Stomach smooth muscle (tissue), 2 donors: ENCODE measurements around the gene ADAMTSL1.

ENCODE experiments used
- H3K27ac ChIP-seq: one replicate; pipeline ENCODE4 v1.7.0; 2013; ENCODE audit warnings: mild to moderate bottlenecking, low read length, inconsistent platforms
- H3K27me3 ChIP-seq, 2 donors: one replicate each; pipeline ENCODE4 v1.7.0; 2013; ENCODE audit warnings: low read length in 2 of 2; ENCODE audit not compliant: insufficient read depth in 2 of 2, control insufficient read depth in 1 of 2
- H3K36me3 ChIP-seq, 2 donors: one replicate each; pipeline ENCODE4 v1.7.0; 2013; ENCODE audit warnings: low read length in 2 of 2; ENCODE audit not compliant: control insufficient read depth in 2 of 2, insufficient read depth in 2 of 2
- H3K4me1 ChIP-seq: one replicate; pipeline ENCODE4 v1.7.0; 2013; ENCODE audit warnings: low read length; ENCODE audit not compliant: control insufficient read depth, insufficient read depth
- H3K4me3 ChIP-seq, 2 donors: one replicate each; pipeline ENCODE4 v1.7.0; 2013; ENCODE audit warnings: low read length in 2 of 2
- H3K9ac ChIP-seq, 2 donors: one replicate each; pipeline ENCODE4 v1.7.0; 2013; ENCODE audit warnings: low read length in 2 of 2, mild to moderate bottlenecking in 1 of 2
- H3K9me3 ChIP-seq, 2 donors: one replicate each; pipeline ENCODE4 v1.7.0; 2013; ENCODE audit warnings: low read length in 2 of 2; ENCODE audit not compliant: control insufficient read depth in 2 of 2
- donor health status: healthy.
- donor health status: Pancreatic carcinoma.

ADAMTSL1 gene

DNA sequence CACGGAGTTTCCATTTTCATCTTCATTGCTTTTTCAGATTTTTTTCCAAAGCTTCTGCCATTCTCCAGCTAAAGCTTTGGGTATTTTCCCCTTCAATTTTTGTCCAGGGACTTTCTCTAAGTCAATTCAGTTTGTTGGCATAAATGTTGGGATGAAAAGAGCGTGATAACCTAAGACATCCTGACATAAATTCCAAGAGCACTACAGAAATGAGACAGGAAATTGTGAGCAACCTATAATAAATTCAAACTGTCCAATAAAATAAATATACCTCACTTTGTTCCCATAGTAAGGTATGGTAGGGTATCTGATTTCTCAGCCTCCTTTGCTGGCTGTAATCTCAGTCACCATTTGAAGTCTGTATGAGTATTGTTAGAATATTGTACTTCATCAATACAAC lies 8.4 kb downstream of the ADAMTSL1 start:
- Histone ChIP-seq H3K27ac (no peak overlapping the region), H3K27me3 (no peaks in the 10 kb centered on the region), H3K9me3 (no peaks in the 10 kb centered on the region), H3K36me3 (no peaks in the 10 kb centered on the region), H3K4me3 (no peak overlapping the region), H3K9ac (no peak overlapping the region), H3K4me1 (peaks cover 10% of the 10 kb centered on the region)

DNA sequence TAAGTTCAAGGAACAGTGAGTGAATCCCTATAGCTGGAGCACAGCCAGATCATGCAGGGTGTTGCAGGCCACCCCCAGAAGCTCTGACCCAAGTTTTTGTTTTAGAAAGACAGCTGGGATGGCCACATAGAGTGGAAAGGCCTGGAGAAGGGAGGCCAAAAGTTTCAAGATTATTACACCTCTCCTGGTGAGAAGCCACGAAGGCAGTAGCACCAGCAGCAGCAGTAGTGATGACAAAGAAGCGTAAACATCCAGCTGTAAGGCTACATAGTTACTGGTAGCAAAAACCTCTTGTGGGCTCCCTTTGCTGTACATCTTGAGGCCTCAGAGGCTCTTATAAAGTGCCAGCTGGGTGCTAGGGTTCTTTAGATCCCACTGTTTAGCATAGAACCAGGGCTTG lies 11.8 kb downstream of the ADAMTSL1 start:
- H3K9ac ChIP-seq = no peak overlapping the region
- no peaks in the 10 kb centered on the region for H3K36me3 ChIP-seq
- no peaks in the 10 kb centered on the region for H3K27me3 ChIP-seq
- H3K27ac ChIP-seq = no peak overlapping the region
- no peaks in the 10 kb centered on the region for H3K9me3 ChIP-seq
- H3K4me1 ChIP-seq = peaks cover 10% of the 10 kb centered on the region
- H3K4me3 ChIP-seq = no peak overlapping the region

DNA sequence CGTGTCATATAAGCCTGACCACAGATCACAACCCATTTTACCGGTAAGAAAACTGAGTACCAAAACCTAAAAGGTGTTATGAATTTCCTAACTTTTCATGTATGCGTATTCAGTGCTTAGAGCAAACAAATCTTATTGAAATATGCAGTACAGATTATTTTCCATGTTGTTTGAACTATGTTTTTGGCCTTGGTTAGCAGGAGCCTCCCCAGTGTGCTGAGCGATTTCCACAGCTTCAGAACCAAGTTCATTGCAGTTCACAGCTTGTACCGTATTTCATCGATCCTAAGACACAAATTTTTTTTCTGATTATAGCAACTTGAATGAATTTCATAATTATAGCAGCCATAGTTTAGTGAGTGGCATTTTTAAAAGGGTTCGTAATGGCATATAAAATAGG lies 13.7 kb downstream of the ADAMTSL1 start:
- no peak overlapping the region for H3K9ac ChIP-seq
- H3K4me1 ChIP-seq = peaks cover 10% of the 10 kb centered on the region
- no peak overlapping the region for H3K4me3 ChIP-seq
- H3K27me3 ChIP-seq = no peaks in the 10 kb centered on the region
- no peaks in the 10 kb centered on the region for H3K36me3 ChIP-seq
- no peak overlapping the region for H3K27ac ChIP-seq
- no peaks in the 10 kb centered on the region for H3K9me3 ChIP-seq

DNA sequence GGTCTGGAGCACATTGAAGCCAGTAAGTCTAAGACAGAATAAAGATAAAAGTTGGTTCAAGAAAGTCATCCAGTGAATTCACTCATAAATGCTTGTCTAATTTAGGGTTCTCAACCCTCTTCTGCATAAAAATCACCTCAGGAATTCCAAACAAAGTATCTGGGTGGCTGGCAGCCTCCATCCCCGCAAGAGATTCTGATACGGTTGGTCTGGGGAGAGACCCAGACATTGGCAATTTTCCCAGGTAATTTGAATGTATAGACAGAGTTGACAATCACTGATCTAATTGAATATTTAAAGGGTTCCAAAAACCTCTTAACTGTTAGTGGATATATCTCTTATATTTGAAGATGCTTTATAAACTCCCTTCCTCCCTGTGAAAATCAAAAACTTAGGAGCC lies 14.9 kb downstream of the ADAMTSL1 start:
- Histone ChIP-seq H3K9ac (no peak overlapping the region), H3K27me3 (no peaks in the 10 kb centered on the region), H3K9me3 (no peaks in the 10 kb centered on the region), H3K4me1 (peaks cover 12% of the 10 kb centered on the region), H3K4me3 (no peak overlapping the region), H3K36me3 (no peaks in the 10 kb centered on the region), H3K27ac (no peak overlapping the region)

DNA sequence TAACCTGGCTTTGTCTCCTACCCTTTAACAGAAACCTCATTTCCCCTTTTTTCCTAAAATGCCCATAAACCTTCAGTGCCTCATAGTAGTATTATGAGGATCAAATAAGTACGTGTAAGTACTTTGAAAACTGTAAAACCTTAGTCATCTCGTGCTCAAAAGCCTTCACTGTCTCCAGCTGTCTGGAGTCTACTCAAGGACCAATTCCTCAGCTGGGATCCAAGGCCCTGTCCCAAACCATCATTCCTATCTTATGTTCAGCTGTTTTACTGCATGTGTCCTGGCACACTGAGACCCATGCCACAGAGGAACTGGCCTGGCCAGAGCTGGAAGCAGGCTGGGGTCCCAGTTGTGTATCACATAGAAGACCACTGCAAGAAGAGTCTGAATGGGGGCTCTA lies 15.9 kb downstream of the ADAMTSL1 start:
- peaks cover 8% of the 10 kb centered on the region for H3K4me1 ChIP-seq
- no peaks in the 10 kb centered on the region for H3K27me3 ChIP-seq
- no peaks in the 10 kb centered on the region for H3K36me3 ChIP-seq
- H3K9me3 ChIP-seq = no peaks in the 10 kb centered on the region
- no peak overlapping the region for H3K27ac ChIP-seq
- no peak overlapping the region for H3K9ac ChIP-seq
- H3K4me3 ChIP-seq = no peak overlapping the region

DNA sequence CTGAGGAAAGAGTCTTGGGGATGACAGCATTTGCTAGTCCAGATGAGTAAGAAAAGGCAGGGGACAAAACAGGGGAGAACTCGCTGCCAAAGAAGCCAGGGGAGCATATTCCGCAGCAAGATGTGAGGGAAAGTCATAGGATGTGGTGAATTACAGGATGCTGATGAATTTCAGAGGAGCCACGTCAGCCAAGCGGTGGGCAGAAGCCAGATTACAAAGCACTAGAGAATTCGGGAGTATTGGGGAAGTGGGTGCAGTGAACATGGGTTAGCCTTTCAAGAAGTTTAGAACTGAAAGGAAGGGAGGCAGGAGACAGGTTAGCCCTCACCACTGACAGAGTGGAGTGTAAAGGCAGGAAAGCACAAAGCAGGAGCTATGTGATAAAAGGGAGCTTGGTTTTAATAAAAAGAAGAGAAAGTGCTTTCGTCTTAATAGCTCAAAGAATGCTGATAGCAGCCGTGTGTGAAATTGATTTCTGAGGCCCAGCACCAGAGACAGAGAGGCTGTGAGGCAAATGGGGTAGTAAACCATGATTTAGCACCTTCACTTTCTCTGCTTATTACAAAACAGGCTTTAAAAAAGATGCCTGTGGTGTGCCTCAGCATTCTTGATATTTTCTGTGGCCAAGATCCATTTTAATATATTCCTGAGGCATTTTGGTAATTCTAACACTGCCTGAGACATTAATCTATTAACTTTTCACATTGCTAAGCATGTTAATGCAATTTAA lies 16.9 kb downstream of the ADAMTSL1 start:
- Histone ChIP-seq H3K9me3 (no peaks in the 10 kb centered on the region), H3K27me3 (no peaks in the 10 kb centered on the region), H3K4me1 (peaks cover 3% of the 10 kb centered on the region), H3K4me3 (peak overlapping the region; percentile 5 to 44), H3K36me3 (no peaks in the 10 kb centered on the region), H3K27ac (no peak overlapping the region), H3K9ac (peak overlapping the region in 1 of 2 donors; percentile 22)

DNA sequence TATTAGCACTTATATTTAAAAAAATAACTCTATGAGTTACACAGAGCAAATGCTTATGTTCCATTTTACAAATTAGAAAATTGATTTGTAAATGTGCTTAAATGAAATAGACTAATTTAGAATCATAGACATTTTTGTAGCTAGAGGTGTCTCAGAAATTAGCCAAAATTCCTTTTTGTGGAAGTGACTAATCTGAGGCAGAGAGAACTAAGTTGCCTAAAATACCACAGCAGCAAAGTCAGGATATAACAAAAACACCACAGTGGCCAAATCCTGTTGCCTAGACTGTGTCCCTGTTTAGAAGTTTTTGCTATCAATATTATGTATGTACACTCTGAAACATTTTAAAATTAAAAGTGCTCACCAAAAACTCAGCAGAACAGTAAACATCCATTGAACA lies 18.7 kb downstream of the ADAMTSL1 start:
- Histone ChIP-seq H3K36me3 (no peaks in the 10 kb centered on the region), H3K9ac (no peak overlapping the region), H3K9me3 (no peaks in the 10 kb centered on the region), H3K4me3 (no peak overlapping the region), H3K27me3 (no peaks in the 10 kb centered on the region), H3K4me1 (peaks cover 10% of the 10 kb centered on the region), H3K27ac (no peak overlapping the region)

DNA sequence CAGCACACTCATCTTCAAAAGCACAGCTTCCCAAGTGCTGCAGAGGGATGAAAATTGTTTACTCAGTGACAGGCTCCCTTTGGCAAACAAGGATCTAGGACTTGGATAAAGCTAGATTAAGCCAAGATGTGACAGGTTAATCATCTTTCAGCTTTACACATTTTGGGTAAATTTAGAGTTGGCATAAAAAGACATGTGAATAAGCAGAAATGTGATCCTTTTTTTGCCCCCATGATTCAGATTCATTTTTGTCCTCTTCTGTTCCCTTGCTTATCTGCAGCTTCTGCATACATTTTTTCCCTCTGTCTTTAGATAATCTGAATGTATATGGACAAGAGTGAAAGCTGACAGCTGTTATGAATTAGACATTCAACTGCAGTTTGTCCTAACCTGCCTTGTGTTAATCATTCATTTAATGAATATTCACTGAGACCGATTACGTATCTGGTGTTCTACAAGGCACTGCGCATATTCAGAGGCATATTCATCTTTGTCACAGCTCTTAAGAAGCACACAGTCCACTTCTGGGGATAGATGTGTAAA lies 19.6 kb downstream of the ADAMTSL1 start:
- H3K9me3 ChIP-seq = no peaks in the 10 kb centered on the region
- no peaks in the 10 kb centered on the region for H3K27me3 ChIP-seq
- H3K36me3 ChIP-seq = no peaks in the 10 kb centered on the region
- H3K4me3 ChIP-seq = no peak overlapping the region
- H3K27ac ChIP-seq = no peak overlapping the region
- H3K9ac ChIP-seq = no peak overlapping the region
- peaks cover 10% of the 10 kb centered on the region for H3K4me1 ChIP-seq

DNA sequence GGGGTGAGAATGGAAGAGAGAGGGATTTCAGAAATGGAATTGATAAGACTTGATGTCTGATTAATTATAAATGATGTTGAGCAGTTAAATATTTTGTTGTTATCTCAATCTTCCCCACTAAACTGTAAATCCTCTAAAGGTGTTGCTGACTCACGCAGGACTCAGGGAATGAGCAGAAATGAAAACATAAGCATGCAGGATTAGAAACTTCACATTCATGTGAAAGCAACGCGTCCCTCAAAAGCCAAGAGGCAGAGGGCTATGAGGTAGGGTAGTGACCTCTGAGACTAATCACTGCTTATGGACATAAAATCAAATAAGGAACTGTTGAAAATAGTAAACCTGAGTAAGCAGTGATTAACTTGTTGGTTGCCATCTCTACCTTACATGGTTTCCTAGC lies 21.1 kb downstream of the ADAMTSL1 start:
- Histone ChIP-seq H3K27me3 (no peaks in the 10 kb centered on the region), H3K9me3 (no peaks in the 10 kb centered on the region), H3K36me3 (no peaks in the 10 kb centered on the region), H3K9ac (no peak overlapping the region), H3K4me3 (no peak overlapping the region), H3K27ac (no peak overlapping the region), H3K4me1 (peaks cover 13% of the 10 kb centered on the region)

DNA sequence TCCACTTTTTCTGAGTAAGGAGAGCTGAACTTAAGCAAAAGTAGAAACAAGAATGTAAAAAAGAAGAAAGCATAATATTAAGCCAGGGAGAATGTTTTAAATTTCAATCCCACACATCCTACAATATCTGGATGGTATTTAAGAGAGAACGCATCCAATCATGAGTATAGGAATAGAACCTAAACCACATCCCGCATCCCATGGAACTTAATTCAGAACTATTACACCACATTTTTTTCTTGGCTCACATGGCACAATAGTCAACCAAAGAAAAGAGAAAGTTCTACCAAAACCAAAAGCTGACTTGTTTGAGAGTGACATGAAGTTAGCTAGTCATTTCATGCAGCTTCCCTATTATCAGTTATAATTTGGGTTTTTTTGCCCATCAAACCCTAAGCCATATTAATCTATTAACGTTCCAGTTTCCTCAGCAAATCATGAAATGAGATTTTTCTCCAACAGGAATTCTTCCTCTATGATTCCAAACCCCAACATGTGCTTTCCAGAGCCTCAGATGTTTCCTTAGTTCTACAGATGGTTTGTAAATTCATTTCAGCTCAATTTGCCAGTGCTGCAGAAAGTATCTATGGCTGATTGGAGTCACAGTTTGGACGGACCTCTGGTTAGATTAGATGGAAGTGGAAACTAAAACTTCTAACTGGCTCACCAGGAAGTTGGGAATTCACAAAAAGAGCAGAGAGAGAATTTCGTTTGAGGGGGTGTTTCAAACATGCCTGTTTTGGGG lies 22.5 kb downstream of the ADAMTSL1 start:
- Histone ChIP-seq H3K27me3 (no peaks in the 10 kb centered on the region), H3K27ac (no peak overlapping the region), H3K9ac (no peak overlapping the region), H3K4me3 (no peak overlapping the region), H3K36me3 (no peaks in the 10 kb centered on the region), H3K4me1 (peaks cover 13% of the 10 kb centered on the region), H3K9me3 (no peaks in the 10 kb centered on the region)

DNA sequence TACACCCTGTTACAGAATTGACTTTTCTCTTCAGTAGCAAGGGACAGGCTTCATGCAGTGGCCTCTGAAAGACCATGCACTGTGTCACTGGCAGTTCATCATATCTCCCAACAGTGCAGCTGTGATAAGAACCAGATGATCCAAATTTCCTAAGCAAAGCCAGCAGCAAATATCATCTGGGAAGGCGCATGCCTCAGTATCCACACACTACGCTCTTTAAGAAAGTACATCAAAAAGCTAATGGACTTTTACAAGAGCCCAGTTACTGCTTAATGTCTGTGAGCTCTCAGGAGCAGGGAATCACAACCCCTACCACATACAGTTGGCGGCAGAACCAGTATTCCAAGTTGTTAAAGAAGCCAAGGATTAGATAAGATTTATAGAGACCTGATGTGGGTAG lies 25.1 kb downstream of the ADAMTSL1 start:
- no peaks in the 10 kb centered on the region for H3K9me3 ChIP-seq
- H3K9ac ChIP-seq = no peak overlapping the region
- no peak overlapping the region for H3K4me3 ChIP-seq
- H3K27me3 ChIP-seq = no peaks in the 10 kb centered on the region
- no peaks in the 10 kb centered on the region for H3K36me3 ChIP-seq
- H3K4me1 ChIP-seq = peaks cover 10% of the 10 kb centered on the region
- peak overlapping the region; percentile 25 for H3K27ac ChIP-seq
